ENCODE data around the gene AQP5.

GRCh38 chr12:49939707-49940106, 22.0 kb upstream of the AQP5 start:
- no peak for TF ChIP-seq GABPA (IDR thresholded peaks at IDR 0.05; ENCODE audit: borderline replicate concordance, insufficient read depth, low read length)
- no peak for TF ChIP-seq TAF1 (IDR thresholded peaks at IDR 0.05; ENCODE audit: low read depth, low read length)
- no peak for TF ChIP-seq POLR2A (IDR thresholded peaks at IDR 0.05; ENCODE audit: control extremely low read depth in 1 of 2, low read depth in 2 of 2, low read length in 2 of 2)

All from H1 (cell line).